Activated CD4-positive, alpha-beta T cell treated with anti-CD3 and anti-CD28 coated beads for 1 hour (primary cell): Measurements from ENCODE around the gene OS9.
"Not testable (repeated sequence)": the region's sequence is repeated elsewhere in the genome, so short reads cannot be mapped to it uniquely, and the experiment has no call there.

ENCODE experiments used
- DNase-seq: peaks from one replicate; pipeline ENCODE4 v3.0.0-alpha.2; 2020

Gene OS9, protein sequence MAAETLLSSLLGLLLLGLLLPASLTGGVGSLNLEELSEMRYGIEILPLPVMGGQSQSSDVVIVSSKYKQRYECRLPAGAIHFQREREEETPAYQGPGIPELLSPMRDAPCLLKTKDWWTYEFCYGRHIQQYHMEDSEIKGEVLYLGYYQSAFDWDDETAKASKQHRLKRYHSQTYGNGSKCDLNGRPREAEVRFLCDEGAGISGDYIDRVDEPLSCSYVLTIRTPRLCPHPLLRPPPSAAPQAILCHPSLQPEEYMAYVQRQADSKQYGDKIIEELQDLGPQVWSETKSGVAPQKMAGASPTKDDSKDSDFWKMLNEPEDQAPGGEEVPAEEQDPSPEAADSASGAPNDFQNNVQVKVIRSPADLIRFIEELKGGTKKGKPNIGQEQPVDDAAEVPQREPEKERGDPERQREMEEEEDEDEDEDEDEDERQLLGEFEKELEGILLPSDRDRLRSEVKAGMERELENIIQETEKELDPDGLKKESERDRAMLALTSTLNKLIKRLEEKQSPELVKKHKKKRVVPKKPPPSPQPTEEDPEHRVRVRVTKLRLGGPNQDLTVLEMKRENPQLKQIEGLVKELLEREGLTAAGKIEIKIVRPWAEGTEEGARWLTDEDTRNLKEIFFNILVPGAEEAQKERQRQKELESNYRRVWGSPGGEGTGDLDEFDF

DNA sequence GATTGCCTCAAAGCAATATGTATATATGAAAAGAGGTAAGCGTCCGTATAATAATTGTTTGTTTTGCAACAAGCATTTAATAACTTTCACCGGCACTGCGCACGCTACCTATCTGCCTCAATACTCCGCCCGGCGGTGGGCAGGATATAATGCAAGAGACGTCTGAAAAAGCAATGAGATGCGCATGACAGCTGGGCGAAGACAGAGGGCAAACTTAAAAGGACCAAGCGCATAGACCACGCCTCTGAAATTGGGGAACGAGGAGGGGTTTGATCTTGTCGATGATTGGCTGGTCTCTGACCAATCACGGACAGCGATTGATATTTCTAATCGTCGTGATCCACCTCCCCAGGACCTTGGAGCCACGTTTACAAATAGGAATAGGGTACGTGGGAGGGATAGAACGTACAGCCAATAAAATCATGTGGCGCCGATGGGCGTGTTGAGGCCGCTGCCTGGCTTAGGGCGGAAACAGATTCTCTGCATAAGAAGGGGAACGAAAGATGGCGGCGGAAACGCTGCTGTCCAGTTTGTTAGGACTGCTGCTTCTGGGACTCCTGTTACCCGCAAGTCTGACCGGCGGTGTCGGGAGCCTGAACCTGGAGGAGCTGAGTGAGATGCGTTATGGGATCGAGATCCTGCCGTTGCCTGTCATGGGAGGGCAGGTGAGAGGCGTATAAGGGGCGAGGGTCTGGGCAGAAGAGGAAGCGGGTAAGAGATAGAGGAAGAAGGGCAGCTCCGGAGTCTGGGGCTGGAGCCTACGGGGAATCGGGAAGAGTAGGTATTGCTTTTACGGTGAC lies at the start of gene OS9:
TSS of gene OS9 (plus strand) at position 474 of the 800 bp plus-strand sequence. CDS start at position 504, 30 bp downstream.
- peak; percentile 92 for DNase-seq

DNA sequence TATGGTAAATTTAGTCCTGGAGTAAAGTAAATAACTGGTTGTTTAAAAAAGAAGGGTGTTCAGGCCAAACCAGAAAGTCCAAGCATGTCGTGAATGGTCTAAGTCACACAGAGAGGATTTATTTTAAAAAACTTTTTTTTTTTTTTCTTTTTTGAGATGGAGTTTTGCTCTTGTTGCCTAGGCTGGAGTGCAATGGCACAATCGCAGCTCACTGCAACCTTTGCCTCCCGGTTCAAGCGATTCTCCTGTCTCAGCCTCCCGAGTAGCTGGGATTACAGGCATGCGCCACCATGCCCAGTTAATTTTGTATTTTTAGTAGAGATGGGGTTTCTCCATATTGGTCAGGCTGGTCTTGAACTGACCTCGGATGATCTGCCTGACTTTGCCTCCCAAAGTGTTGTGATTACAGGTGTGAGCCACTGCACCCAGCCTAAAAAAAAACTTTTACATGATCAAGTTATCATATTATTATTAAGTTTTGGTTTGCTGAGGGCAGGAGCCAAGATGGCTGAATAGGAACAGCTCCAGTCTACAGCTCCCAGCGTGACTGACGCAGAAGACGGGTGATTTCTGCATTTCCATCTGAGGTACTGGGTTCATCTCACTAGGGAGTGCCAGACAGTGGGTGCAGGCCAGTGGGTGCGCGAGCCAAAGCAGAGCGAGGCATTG lies 47.8 kb upstream of the OS9 start:
- DNase-seq: not testable (repeated sequence)

DNA sequence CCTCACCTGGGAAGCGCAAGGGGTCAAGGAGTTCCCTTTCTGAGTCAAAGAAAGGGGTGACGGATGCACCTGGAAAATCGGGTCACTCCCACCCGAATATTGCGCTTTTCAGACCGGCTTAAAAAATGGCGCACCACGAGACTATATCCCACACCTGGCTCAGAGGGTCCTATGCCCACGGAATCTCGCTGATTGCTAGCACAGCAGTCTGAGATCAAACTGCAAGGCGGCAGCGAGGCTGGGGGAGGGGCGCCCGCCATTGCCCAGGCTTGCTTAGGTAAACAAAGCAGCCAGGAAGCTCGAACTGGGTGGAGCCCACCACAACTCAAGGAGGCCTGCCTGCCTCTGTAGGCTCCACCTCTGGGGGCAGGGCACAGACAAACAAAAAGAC lies 47.3 kb upstream of the OS9 start:
- DNase-seq: not testable (repeated sequence)

DNA sequence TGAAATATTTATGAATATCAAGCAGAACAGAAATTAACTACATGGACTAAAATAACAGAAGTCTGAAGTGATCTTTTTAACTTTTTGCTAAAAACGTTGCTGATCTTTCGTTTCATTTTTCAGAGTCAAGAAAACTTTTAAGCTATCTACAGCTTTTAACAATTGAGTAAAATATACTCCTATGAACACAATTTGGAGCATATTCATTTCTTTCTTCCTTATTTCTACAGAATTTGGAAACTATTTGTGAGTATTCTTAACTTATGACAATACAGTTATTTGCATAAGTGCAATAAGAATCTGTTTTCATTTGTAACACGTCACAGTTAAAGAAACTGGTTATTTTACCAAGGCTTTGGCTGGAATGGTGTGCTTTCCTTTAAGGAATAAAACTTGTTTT lies 39.9 kb upstream of the OS9 start:
- DNase-seq: no peak

DNA sequence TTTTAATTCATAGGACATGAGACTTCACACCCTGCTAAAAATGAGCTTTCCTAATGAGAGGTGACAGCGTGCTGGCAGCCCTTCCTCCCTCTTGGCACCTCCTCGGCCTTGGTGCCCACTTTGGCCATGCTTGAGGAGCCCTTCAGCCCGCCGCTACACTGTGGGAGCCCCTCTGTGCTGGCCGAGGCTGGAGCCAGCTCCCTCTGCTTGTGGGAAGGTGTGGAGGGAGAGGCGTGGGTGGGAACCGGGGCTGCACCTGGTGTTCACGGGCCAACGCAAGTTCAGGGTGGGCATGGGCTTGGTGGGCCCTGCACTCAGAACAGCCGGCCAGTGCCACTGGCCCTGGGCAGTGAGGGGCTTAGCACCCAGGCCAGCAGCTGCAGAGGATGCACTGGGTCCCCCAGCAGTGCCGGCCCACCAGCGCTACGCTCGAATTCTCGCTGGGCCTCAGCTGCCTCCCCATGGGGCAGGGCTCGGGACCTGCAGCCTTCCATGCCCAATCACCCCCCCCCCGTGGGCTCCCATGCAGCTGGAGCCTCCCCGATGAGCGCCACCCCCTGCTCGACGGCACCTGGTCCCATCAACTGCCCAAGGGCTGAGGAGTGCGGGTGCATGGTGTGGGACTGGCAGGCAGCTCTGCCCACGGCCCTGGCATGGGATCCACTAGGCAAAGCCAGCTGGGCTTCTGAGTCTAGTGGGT lies 38.2 kb upstream of the OS9 start:
- no peak for DNase-seq

DNA sequence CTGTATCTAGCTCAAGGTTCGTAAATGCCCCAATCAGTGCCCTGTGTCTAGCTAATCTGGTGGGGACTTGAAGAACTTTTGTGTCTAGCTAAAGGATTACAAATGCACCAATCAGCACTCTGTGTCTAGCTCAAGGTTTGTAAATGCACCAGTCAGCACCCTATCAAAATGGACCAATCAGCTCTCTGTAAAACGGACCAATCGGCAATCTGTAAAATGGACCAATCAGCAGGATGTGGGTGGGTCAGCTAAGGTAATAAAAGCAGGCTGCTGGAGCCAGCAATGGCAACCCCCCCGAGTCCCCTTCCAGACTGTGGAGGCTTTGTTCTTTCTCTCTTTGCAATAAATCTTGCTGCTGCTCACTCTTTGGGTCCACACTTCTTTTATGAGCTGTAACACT lies 37.5 kb upstream of the OS9 start:
- not testable (repeated sequence) for DNase-seq

DNA sequence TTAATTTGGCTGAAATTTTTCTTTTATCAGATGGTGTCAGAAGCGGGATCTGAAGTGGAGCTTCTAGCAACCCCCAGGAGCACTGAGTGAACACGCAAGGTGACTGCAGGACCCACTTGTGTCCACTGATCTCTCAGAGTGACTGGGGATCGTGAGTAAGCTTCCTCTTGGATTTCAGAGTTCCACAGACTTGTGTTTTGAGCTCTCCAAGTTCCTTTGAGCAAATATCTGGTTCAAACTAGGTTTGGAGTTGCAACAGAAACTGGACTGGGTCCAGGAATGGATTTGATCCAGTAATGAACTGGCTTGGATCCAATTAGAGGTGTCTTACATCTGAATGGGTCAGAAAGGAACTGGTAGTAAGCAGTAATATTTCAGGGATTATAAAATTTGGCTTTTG lies 36.2 kb upstream of the OS9 start:
- no peak for DNase-seq

DNA sequence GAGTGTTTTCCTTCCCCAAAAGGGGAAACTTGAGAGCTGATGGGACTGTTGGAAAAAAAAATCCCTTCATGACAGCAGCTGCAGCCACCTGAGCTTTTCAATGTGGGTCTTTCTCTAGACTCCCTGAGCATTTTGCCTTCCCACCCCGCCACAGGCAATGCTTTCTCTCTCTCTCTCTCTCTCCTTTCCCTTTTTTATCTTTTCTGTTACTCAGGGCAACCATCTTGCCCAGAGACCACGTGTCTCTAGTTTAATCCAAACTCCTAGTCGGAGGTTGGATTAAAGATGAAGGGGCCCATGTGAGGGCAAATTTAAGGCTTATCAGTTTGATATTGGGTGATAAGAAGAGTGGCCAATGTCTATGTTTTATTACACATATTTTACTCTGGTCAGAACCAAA lies 35.0 kb upstream of the OS9 start:
- no peak for DNase-seq

DNA sequence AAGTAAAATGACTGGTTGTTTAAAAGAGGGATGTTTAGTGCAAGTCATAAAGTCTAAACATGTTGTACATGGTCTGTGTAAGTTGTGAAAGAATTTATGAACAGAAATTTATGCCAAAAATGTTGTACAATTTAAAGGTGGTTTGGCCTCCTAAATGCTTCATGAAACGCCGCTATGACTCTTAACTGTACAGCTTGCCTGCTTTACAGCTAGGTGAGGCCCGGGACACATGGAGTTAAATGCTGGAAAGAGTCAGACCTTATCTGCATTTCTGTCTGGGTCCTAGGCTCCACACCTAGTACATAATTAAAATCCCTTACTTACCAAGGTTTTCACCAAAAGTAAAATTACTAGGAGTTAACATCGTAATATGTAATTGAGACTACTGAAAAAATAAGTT lies 32.6 kb upstream of the OS9 start:
- no peak for DNase-seq

DNA sequence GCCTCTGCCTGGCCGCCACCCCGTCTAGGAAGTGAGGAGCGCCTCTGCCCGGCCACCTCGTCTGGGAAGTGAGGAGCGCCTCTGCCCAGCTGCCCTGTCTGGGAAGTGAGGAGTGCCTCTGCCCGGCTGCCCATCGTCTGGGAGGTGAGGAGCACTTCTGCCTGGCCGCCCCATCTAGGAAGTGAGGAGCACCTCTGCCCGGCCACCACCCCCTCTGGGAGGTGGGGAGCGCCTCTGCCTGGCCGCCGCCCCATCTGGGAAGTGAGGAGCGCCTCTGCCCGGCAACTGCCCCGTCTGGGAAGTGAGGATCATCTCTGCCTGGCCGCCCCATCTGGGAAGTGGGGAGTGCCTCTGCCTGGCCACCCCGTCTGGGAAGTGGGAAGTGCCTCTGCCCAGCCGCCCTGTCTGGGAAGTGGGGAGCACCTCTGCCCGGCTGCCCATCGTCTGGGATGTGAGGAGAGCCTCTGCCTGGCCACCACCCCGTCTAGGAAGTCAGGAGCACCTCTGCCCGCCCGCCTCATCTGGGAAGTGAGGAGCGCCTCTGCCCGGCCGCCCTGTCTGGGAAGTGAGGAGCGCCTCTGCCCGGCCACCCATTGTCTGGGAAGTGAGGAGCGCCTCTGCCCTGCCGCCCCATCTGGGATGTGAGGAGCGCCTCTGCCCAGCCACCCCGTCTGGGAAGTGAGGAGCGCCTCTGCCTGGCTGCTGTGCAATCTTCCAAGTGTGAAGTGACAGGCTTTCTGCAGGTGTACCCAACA lies 28.7 kb upstream of the OS9 start:
- not testable (repeated sequence) for DNase-seq

DNA sequence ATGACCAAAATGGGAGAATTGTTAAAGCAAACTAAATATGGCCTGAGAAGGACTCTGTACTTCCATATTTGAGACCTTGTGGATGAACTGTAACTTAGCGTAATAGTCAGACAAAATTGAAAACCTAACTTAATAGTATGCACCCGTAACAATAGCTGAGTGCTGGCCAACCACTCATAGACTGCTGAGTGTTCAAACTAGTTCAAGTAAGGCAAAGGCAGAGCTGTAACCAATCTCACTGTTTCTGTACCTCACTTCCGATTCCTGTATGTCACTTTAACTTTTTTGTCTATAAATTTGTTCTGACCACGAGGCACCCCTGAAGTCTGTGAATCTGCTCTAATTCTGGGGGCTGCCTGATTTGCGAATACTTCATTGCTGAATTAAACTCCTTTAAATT lies 27.0 kb upstream of the OS9 start:
- no peak for DNase-seq

DNA sequence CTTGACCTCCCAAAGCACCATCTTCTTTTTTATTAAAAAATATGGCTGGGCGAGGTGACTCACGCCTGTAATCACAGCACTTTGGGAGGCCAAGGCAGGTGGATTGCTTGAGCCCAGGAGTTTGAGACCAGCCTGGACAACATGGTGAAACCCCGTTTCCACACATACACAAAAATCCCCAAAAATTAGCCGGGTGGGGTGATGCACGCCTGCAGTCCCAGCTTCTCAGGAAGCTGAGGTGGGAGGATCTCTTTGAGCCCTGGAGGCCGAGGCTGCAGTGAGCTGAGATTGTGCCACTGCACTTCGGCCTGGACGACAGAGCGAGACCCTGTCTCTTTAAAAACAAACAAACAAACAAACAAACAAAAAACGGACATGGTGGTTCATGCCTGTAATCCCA lies 24.2 kb upstream of the OS9 start:
- not testable (repeated sequence) for DNase-seq

DNA sequence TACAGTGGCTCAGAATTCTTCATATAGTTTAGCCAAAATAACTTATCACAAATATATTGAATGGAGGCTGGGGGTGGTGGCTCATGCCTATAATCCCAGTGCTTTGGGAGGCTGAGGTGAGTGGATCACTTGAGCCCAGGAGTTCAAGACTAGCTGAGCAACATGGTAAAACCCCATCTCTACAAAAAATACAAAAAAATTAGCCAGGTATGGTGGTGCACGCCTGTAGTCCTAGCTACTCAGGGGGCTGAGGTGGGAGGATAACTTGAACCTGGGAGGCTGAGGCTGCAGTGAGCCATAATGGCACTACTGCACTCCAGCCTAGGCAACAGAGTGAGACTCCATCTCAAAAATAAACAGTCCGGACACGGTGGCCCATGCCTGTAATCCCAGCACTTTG lies 22.1 kb upstream of the OS9 start:
- DNase-seq: not testable (repeated sequence)

DNA sequence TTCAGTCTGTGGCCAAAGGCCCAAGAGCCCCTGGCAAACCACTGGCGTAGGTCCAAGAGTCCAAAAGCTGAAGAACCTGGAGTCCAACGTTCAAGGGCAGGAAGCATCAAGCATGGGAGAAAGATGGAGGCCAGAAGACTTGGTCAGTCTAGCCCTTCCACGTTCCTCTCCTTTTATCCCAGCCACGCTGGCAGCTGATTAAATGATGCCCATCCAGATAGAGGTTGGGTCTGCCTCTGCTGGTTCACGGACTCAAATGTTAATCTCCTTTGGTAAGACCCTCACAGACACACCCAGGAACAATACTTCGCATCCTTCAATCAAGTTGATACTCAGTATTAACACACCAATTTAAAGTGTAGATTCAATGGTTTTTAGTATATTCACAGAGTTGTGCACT lies 21.1 kb upstream of the OS9 start:
- DNase-seq: no peak

DNA sequence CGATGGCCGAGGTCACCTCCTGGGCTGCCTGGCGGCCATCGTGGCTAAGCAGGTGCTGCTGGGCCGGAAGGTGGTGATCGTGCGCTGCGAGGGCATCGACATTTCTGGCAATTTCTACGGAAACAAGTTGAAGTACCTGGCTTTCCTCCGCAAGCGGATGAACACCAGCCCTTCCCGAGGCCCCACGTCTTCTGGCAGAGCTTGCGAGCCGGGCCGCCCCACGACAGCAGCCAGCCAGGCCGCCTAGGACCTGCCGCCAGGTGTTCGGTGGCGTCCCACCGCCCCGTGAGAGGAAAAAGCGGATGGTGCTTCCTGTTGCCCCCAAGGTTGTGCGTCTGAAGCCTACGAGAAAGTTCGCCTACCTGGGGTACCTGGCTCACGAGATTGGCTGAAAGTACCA lies 19.2 kb upstream of the OS9 start:
- no peak for DNase-seq

DNA sequence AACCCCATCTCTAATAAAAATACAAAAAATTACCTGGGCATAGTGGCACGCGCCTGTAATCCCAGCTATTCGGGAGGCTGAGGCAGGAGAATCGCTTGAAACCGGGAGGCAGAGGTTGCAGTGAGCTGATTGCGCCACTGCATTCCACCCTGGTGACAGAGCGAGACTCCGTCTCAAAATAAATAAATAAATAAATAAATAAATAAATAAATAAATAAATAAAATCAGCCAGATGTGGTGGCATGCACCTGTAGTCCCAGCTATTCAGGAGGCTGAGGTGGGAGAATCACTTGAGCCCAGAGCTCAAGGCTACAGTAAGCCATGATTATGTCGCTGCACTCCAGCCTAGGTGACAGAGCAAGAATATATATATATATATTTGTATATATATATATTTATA lies 16.0 kb upstream of the OS9 start:
- not testable (repeated sequence) for DNase-seq

DNA sequence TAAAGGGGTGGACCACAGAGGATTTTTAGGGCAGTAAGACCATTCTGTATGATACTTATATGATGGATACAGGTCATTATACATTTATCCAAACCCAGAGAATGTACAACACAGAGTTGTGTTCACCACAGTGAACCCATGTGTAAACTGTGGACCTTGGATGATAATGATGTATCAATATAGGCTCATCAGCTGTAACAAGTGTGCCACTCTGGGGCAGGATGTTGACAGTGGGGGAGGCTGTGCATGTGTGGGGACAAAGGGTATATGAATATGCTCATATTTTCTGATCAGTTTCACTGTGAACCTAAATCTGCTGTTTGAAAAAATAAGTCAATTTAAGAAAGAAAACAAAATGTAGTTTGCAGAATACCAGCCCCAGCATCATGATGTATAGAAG lies 14.2 kb upstream of the OS9 start:
- no peak for DNase-seq

DNA sequence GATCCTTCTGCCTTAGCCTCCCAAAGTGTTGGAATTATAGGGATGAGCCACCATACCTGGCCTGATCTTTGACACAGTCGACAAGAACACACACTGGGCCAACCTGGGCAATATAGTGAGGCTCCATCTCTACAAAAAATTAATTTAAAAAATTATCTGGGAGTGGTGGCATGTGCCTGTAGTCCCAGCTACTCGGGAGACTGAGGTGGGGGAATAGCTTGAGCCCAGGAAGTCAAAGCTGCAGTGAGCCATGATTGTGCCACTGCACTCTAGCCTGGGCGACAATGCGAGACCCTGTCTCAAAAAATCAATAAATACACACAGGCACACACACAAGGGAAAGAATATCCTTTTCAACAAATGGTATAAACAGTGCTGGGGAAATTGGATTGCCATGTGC lies 6.1 kb upstream of the OS9 start:
- DNase-seq: no peak

DNA sequence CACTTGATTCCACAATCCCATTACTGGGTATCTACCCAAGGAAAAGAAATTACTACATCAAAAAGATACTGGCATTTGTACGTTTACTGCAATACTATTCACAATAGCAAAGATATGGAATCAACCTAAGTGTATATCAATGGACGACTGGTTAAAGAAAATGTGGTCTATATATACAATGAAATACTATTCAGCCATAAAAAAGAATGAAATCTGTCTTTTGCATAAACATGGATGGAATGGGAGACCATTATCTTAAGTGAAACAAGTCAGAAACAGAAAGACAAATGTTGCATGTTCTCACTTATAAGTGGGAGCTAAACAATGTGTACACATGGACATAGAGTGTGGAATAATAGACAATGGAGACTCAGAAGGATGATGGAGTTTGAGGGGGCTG lies 5.0 kb upstream of the OS9 start:
- no peak for DNase-seq

DNA sequence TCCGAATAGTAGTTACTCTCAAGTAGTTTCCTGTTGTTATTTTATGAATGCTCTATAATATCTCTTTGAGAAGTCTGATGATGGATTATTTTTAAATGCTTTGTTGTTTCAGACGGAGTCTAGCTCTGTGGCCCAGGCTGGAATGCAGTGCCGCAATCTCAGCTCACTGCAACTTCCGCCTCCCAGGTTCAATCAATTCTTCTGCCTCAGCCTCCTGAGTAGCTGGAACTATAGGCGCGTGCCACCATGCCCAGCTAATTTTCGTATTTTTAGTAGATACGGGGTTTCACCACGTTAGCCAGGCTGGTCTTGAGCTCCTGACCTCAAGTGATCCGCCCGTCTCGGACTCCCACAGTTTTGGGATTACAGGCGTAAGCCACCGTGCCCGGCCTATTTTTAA lies 1.4 kb upstream of the OS9 start:
- no peak for DNase-seq

DNA sequence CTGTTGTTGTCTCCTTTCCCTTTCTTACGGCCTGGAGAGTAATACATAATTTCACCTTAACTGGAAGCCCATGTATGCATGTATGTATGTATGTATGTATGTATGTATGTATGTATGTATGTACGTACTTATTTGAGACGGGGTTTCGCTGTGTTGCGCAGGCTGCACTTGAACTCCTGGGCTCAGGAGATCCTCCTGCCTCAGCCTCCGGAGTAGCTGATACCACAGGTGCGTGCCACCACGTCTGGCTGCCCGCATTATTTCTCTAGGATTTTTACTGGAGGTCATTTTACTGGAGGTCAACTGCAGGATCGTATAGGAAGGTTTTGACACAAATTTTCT lies 644 bp upstream of the OS9 start:
- DNase-seq: no peak

DNA sequence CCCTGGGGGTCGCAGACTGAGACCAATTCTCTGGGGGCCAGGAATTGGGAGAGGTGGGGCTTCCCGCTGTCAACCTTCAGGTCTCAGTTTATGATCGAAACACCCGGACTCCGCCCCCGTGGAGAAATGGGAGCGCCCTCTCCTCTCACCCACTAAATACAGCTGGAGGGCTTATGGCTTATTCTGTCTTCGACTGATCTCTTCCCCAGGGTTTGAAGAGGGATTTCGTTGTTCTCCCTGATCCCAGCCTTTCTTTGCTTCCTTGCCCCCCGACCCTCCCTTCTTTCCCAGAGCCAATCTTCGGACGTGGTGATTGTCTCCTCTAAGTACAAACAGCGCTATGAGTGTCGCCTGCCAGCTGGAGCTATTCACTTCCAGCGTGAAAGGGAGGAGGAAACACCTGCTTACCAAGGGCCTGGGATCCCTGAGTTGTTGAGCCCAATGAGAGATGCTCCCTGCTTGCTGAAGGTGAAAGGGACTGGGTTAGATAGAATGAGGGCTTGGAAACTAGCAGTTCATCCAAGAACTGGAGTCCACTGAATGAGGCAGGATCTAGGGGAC lies 607 bp downstream of the OS9 start:
- no peak for DNase-seq
